NCI-H187 treated with DMSO at 0.1 percent for 48 hours (cell line): Measurements from ENCODE around the gene MTMR1.

Experiments used
- DNase-seq: peaks from one replicate; lab custom pipeline; 2025; lab: John Stamatoyannopoulos, UW

Gene MTMR1

DNA sequence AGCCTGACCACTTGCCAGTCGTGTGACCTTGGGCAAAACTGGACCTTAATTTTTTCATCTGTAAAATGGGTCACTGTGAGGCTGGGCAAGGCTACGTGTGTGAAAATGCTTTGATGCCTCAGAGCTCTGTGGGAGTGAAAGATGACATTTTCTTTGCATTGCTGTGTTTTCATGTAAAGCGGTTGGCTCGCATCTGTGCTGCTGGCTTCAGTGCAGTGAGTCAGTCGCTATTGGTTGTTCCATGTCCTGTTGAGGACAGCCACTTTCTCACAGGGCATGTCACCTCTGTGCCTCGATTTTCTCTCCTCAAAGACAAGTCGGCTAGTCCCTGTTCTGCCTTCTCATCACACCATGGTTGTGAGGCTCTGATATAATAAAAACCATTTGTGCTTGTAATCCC, 4.4 kb downstream of the MTMR1 start:
- no peak for DNase-seq

DNA sequence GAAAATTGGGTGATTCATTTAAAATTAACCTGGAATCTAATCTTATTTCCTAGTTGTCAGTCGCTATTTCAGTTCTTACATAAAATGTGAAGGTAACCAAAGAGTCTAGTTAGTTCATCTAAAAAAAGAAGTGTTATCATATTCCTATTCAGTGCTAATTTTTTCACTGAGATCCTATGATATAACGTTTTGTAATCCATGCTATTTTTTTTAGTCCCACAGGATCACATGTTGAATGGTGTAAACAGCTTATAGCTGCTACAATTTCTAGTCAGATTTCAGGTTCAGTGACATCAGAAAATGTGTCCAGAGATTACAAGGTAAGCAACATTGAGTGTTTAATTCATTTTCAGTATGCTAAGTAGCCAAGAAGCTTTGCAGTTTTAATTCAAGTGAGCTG, 5.8 kb downstream of the MTMR1 start:
- no peak for DNase-seq

DNA sequence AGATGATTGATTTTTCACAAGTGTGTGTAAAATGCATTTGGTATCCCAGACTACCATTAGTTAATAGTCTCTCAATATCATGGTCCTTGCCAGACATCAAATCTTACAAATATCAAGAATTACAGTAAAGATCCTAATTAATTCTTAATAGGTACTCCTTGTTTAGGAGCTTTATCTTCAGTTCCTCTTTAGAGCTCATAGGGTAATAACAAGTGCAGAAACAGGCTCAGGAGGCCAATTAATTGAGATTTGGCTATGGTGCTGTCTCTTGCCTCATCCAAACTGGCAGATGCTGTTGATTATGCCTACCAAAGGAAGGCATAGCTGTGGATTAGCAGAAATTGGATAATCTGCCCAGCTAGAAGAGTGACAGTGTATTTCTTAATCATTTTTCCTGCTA, 6.9 kb downstream of the MTMR1 start:
- no peak for DNase-seq

DNA sequence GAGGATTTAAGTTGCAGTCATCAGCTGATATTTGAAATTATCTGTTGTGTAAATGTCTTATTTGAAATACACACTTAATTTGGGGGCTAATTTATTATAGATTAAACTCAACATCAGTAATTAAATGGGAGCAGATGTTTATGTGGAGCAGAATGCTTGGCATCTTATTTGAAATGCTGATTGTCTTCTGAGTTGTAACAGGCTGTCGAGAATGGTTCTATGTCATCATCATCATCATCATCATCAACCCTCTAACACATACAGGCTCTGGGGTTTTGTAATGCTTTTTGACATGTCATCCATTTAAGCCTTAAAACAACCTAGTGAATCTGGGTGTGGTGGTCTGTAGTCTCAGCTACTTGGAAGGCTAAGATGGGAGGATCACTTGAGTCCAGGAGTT, 8.2 kb downstream of the MTMR1 start:
- DNase-seq = no peak

DNA sequence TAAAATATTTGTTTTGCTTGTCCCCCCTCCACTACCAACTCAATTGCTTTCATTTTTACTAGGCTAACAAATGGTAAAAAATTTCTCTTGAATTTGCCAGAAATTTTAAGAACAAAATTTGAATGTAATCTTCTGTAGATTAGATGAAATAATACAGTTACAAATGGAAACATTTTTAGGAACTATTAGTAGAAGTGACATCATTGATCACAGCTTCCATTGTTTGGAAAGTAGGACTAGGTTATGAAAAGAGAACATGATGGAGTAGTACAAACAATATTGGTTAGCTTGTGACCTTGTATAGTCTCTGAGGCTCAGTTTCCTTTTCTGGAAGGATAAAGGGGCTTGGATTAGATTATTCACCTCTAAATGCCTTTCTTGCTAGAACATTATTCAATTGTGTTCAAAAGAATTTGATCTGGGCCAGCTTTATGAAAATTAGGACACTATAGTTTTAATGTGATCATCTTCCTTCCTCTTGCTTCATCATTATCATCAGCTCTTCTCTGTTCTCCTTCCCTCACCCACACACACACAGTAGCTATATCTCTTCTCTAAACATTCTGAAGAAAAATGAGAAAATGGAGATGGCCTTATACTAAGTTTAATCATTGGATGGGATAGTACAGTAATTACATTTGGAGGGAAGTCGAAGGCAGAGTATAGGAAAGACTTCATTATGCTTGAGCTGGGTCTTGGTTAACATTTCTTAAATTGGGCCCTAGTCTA, 9.9 kb downstream of the MTMR1 start:
- no peak for DNase-seq

DNA sequence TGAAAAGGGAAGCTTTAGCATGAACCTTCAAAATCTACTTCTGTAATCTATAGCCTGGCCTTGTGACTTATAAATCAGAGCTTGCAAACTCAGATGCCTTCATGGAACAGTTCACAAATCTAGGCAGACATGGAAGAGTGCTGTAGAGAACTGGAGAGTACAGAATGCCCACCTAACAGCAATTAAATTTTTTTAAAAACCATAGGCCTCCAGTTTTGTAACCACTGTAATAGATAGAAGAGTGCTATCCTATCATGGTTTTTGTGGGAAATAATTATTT, 10.4 kb downstream of the MTMR1 start:
- DNase-seq = no peak

DNA sequence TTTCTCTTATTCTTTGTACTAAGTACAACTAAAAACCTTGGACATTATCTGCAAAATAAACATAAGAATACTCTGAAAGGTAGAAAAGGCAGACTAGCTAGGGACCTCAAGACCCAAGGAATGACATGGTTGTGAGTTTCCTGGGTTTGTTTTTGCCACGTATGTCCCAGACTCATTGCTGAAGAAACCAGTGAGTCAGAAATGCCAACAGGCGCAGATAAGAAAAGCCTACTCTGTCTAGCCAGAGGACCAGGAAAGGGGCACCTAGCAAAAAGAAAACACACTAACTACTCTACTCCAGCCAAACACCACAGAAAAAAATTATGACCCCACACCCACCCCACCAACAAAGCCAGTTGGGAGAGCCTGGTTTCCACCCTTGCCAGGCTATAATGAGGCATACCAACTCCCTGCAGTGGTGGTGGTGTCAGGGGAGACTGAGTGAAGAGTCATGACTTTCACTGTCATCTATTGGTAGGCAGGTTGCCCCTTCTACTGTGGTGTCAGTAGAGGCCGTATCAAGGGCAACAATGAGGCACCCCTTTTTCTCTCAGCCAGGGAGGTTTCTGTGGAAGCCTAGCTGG, 10.9 kb downstream of the MTMR1 start:
- no peak for DNase-seq

DNA sequence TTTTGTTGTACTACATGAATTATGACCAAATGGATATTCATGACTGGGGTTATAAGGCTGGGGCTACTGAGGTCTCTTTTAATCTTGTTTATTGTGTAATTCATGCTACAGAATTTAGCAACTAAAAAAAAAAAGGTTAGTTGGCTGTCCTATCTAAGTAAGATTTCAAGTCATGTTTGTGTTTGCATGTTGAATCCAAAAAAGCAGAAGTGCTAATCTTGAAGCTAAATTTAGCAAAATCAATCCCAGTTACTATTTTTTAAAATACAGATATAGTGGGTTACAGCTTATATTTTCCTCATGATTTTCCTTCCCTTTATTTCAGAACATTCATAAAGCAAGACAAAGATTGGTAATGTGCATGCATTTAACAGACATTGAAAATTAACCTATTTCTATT, 19.4 kb downstream of the MTMR1 start:
- no peak for DNase-seq

DNA sequence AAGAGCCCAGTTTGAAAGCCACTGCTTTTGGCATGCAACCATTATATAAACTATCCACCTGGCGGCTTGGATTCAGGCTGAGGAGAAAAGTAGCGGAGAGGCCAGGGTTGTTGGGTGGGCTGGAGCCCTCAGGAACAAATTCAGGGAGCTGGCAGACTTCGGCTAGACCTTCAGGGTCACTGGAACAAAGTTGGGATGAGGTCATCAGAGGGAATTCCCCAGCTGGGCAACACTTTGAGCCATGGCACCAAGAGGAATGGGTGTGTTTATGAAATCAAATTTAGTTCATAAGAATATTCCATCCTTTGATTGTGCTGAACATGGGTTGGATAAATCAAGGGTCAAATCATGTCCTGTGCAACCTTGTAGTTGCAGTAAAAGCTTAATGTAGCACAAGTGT, 22.0 kb downstream of the MTMR1 start:
- no peak for DNase-seq

DNA sequence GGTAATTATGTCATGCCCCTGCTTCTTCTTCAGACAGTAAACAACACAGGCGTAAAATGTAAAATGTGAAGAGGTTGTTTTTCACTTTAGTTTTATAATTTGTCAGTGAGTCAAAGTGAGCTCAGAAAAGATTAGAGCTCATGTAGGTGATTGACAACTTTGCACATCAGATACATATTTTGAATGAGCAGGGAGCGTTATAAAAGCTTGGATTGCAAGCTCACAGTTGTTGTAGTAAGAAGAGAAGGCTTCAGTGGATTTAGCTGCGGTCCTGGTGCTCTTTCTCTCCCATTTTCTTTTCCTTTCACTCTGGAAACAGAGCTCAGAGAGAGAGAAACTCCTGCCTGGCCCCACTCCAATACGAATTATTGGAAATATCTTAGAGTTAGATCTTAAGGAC, 26.4 kb downstream of the MTMR1 start:
- DNase-seq = no peak

DNA sequence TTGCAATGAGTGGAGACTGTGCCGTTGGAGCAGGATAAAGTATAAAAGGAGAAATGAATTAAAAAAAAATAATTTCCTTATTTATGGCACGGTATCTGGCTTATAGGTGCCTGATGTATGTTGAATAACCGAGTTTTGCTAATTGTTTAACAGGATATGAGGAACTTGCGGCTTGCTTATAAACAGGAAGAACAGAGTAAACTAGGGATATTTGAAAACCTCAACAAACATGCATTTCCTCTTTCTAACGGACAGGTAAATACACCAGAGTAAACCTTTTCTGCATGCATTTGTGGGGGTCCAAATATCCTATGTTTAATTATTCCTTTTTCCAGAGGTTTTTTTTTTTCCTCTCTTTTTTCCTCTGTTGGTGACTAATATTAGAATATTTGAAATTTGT, 36.8 kb downstream of the MTMR1 start:
- no peak for DNase-seq

DNA sequence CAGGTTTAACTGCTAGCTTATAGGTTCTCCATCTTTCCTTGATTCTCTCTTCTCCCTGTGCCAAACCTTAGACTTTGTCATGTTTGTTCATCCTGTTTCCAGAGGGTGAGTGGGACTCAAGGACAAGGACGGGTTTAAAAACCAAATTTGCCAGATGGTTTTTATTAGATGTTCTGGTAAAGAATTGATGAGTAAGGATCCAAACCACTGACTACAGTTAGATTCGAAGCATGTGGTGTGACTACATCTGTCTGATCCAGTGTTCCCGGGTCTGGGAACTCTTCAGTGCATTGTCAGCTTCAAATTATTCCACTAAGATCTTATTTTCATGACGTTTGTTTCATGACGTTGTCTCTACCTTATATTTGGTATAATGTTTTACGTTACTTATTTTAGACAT, 37.5 kb downstream of the MTMR1 start:
- no peak for DNase-seq

DNA sequence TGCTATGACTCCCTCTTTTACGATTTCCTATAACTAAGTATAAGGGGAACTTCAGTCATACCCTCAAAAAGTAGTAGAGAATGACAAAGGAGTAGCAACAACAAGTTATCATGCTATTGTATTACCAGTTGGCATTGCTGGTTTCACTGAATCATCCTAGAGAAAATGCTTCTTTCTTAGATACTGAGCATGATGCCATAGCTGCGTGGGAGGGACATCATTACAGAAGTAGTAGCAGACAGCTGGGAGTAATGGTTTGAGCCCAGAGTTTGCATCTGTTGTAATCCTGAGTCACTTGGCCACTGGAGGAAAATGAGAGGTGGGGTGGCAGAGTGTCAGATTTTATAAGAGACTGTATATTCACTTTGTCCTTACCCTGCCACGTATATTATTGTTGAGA, 38.6 kb downstream of the MTMR1 start:
- no peak for DNase-seq

DNA sequence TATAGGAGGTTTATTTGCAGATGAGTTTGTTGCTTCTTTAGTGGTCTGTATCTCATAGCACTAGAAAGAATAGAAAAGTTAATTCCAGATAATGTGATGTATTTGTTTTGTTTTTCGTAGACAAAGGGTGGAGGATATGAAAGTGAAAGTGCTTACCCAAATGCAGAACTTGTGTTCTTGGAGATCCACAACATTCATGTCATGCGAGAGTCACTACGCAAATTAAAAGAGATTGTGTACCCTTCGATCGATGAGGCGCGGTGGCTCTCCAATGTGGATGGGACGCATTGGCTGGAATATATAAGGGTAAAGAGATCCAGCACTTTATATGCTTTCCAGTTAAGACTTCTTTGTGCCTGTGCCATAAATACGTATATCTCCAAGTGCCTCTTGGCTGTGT, 43.3 kb downstream of the MTMR1 start:
- DNase-seq = no peak

DNA sequence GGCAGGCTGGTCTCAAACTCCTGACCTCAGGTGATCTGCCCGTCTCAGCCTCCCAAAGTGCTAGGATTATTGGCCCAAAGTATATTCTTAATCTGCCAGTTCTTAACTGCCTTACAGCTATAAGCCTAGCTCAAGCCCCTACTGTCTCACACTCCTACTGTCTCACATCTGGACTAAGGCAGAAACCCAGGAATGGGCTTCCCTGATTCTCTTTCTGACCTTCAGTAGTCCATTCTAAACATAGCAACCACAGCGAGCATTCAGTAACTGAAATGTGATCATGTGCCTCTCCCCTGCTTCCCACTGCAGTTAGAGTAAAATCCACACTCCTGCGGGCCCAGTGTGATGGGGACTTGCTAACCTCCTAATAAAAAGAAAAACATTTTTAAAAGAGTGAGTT, 58.9 kb downstream of the MTMR1 start:
- DNase-seq = no peak

DNA sequence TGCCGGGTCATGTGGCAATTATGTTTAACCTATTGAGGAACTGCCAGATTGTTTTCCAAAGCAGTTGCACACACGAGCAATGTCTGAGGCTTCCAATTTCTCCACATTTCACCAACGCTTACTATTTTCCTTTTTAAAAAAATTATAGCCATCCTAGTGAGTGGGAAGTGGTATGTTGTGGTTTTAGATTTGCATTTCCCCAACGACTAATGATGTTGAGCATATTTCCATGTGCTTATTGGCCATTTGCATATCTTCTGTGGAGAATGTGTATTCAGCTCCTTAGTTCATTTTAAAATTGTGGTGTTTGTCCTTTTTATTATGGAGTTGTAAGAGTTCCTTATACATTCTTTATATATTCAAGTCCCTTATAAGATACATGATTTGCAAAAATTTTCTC, 60.2 kb downstream of the MTMR1 start:
- no peak for DNase-seq

DNA sequence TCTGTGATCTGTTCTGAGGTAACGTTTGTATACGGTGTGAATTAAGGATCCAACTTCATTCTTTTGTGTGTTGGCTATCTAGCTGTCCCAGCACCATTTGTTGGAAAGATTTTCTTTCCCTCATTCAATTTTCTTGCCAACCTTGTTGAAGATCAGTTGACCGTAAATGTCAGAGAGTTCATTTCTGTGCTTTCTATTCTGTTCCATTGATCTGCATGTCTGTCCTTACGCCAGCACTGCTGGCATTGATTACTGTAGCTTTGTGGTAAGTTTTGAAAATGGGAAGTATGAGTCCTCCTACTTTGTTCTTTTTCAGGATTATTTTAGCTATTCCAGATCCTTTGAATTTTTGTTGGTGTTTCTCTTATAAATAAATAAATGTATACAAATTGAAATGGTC, 60.8 kb downstream of the MTMR1 start:
- no peak for DNase-seq

DNA sequence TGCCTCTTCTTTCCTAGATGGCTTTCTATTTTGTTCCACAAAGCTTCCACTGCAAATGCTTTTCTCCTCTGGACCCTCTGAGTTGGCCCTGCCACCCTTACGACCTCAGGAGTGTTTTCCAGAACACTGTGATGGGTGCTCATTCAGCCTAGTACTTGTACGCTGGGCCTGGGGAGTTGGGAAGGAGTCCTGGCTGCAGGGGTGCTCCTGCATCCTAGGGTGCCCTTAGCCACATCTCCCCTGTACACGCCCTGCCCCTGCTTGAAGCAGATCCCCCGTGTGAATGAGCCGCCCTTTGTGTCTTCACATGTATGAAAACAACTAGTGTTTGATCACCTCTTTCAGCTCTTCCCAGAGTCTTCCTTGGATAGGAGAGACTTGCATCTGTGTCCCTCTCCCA, 64.2 kb downstream of the MTMR1 start:
- no peak for DNase-seq

DNA sequence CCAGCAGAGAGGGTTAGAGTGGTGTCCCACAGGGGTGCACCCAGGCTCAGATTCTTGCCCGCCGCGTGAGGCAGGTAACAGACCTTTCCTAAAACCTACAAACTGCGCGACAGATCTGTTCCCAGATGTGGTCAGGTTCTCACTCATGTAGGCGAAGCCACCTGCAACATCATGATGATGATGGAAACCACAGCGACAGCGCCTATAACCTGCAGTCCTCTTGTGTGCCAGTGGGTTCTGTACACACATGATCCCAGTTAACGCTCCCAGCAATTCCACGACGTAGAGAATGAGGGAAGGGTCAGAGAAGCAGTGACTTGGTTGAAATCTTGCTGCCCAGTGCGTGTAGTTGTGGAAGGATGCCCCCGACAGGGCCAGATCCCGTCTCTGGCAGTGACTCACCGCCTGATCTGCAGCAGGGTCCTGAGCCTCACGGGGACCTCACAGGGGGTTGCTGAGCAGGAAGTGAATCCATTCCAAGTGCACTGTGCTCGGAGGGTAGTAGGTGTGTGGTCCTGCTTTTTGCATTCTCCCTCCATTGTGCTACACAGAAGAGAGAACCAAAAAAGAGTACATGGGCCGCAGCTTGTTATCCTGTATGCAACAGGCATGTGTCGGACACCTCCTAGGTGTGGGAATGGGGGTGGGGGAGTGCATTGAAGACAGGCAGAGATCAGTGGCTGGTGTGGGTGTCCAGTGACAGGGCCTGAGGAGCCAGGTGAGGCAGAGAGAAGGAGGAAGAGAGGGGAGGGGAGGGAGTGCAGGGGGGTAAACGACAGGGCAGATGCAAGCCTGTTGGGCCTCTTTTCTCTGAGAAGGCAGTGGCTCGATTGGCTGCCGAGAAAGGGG, 66.6 kb downstream of the MTMR1 start:
- DNase-seq = no peak

DNA sequence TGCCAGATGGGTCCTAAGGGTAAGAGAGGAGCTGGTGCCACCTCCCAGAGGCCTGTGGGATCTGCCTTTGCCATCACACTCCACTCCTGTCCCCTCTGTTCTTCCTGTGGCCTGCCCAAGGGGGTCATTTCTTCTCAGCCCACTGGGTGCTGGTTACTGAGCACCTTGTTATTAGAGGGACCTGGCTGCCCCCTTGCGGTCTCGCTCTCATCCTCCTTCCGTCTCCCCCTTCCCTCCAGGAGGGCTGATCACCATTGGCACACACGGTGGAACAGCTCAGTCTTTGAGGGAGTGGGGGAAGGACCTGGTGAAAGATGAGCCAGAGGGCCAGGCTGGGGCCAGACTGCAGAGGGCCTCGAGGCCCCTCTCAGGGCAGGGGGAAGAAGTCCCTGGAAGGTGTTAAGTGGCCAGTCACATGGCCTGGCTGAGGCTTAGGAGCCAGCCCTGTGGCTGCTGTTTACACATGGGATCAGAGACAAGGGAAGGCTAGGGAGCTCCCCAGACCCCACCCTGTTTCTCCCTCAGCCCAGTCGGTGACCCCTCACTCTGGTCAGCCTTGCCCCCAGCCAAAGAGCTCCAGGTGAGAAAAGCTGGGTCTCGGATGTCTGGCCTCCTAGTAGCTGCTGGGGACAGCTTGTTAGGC, 68.1 kb downstream of the MTMR1 start:
- no peak for DNase-seq

DNA sequence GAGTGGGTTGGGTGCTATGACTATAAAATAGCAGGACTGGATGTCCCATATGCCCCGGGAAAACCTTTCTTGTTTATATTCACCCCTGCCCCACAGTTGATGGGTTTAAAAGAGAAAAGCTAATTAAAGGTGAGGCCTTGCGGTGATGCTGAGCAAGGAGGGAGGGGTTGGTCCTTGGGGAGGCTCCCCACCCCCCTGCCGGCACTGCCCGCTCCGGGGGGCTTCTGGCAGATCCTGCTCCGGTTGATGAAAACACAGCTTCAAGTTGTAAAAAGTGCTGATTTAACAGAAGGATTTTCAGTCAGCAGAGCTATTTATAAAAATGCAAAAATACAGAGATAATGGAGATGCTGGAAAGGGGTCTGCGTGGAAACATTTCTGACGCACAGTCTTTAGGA, 68.6 kb downstream of the MTMR1 start:
- DNase-seq = no peak

DNA sequence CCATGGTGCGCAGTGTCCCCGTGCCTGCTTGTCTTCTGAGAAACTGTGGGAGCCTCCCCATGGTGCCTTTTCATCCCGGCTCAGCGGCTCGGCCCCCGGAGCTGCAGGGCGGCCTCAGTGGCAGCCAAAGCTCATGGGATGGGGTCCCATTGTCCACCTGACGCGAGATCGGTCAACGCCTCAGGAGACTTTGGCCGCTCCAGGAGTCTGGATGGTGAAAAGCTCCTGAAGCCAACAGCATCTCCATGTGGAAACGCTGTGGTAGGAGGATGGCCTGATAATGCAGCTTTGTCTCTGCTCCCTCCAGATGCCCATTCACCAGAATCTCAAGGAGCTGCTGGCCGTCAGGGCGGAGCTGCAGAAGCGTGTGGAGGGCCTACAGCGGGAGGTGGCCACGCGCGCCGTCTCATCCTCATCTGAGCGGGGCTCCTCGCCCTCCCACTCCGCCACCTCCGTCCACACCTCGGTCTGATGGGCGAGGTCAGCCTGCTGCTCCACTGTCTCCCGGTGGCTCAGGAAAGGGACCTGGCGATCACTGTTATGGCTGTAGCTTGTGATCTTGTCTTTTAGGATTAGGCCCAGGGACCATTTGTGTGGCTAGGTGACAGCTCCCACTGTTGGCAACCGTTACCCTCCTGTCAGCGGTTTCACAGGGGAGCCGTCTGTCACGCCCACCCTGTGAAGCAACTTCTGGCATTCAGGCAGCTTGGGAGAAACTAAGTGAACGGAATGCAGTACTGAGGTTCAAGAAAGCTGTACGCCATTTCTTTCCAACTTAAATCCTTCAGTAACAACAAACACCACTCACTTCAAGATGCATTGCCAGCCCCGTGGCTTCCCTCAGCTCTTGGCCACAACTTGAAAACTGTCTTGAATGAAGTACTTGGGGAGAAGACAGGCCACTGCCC, 69.3 kb downstream of the MTMR1 start:
- no peak for DNase-seq
